Heart left ventricle (tissue), 16 donors: Measurements from ENCODE around the gene SMG1. TPM values are rescaled to one million over a fixed set of nuclear protein-coding genes. Genes with fewer than 3 reads are reported as not detected.

Experiments
- ATAC-seq, 4 donors: fragments of 200-7000 bp; cut with Tn5 transposase; one replicate each; pipeline ENCODE4 v1.9.1; 2020 to 2022; ENCODE audit warnings: moderate library complexity in 4 of 4, mild to moderate bottlenecking in 3 of 4, moderate number of reproducible peaks in 1 of 4
- DNase-seq, 5 donors: peaks; one replicate each; pipeline ENCODE4 v3.0.0-alpha.2; 2020
- H3K27ac ChIP-seq, 12 donors: fragments of 200-600 bp; sonication (generic) in 4 of 12; one replicate each; pipeline versions ENCODE4 v1.5.0 to v1.8.0; 2016 to 2022; ENCODE audit warnings: mild to moderate bottlenecking in 2 of 12
- H3K27me3 ChIP-seq, 9 donors: fragments of 200-600 bp; sonication (generic) in 2 of 9; one replicate each; pipeline versions ENCODE4 v1.5.1 to v1.8.0; 2016 to 2022; ENCODE audit warnings: mild to moderate bottlenecking in 3 of 9
- H3K36me3 ChIP-seq, 9 donors: fragments of 200-600 bp; sonication (generic) in 2 of 9; one replicate each; pipeline versions ENCODE4 v1.5.0 to v1.8.0; 2018 to 2022; ENCODE audit warnings: mild to moderate bottlenecking in 2 of 9
- H3K4me1 ChIP-seq, 12 donors: fragments of 200-600 bp; sonication (generic) in 4 of 12; one replicate each; pipeline versions ENCODE4 v1.5.0 to v1.8.0; 2016 to 2022; ENCODE audit warnings: mild to moderate bottlenecking in 3 of 12
- H3K4me3 ChIP-seq, 12 donors: fragments of 200-600 bp; sonication (generic) in 4 of 12; one replicate each; pipeline versions ENCODE4 v1.5.0 to v1.8.0; 2017 to 2022; ENCODE audit warnings: mild to moderate bottlenecking in 9 of 12, moderate library complexity in 4 of 12
- H3K9me3 ChIP-seq, 12 donors: fragments of 200-600 bp; sonication (generic) in 4 of 12; one replicate each; pipeline versions ENCODE4 v1.5.0 to v1.8.0; 2016 to 2022; ENCODE audit warnings: mild to moderate bottlenecking in 1 of 12
- POLR2A ChIP-seq, 2 donors: fragments of 450-650 bp; IDR thresholded peaks; one replicate each; pipeline ENCODE4 v1.6.1; 2017; ENCODE audit warnings: antibody characterized with exemption in 2 of 2, mild to moderate bottlenecking in 2 of 2, moderate library complexity in 2 of 2
- WGBS, 4 donors: extraction: QIAGEN DNeasy Blood & Tissue Kit in 2 of 4; methylation state at CpG; one replicate each; pipeline versions ENCODE4 v1.1.5 to v1.1.7; 2013 to 2018; 5-methylcytosine and 5-hydroxymethylcytosine counted together
- intact Hi-C, 10 donors: fragments of 100-400 bp; cut with DNase I; formaldehyde crosslinking; loops; one replicate each; pipeline versions ENCODE4 v1.11.1 to v1.14.2; 2022
- polyA plus RNA-seq, 2 donors: library from polyadenylated mRNA; stranded (reverse); fragments of 200-250 nt; gene quantifications; one replicate each; pipeline ENCODE4 v1.2.3, GENCODE V29; 2013
- total RNA-seq, 9 donors: library from RNA; depleted of rRNA in 2 of 9; stranded (reverse); fragments of >200 nt in 2 of 9; fragmentation: NEBNext Ultra II Directional in 3 of 9; extraction: Animal tissue kit (Norgen Biotek cat#: 25700) in 3 of 9; gene quantifications; one replicate each; pipeline versions ENCODE4 v1.1.0 to v1.2.4, GENCODE V29; 2016 to 2023
- TF ChIP-seq, protein P1 (sequence below), 12 donors: fragments of 200-600 bp; sonication (generic) in 4 of 12; IDR thresholded peaks; one replicate each; pipeline versions ENCODE4 v1.5.0 to v1.8.0; 2018 to 2022; ENCODE audit warnings: antibody characterized with exemption in 12 of 12, mild to moderate bottlenecking in 5 of 12
- donor health status: ischemic (EF 13 %, LVEDD 7.1; RV severe dilation, severe dysfunction).
- donor health status: healthy with polysubstance abuse.
- donor health status: DM: no; HTN: yes; CAD: no.
- donor health status: DM: no; HTN: no; CAD: no.
- donor health status: ischemic (EF 25% LVEDD 6.9; RV normal size, moderate dysfunction).
- donor health status: ischemic (EF 25% LVEDD 5.7; RV mildly dilated, moderate dysfunction).
- donor health status: healthy.
- donor health status: DM: yes; HTN: yes; CAD: no.
- donor health status: ischemic (EF 35%, LVEDD 5.7; RV mildly dilated, moderate dysfunction).
- donor health status: nonischemic (EF 11% LVEDD 7.7; RV severe dilation, severe dysfunction).
- donor health status: DM: yes; HTN: yes; CAD: no.
- donor health status: PGD.
- donor health status: ischemic (EF 29% LVEDD 5.4; RV normal size, mild dysfunction).
- donor health status: nonischemic (EF 23%, LVEDD 6.1; RV moderate dilation, normal function).

SMG1 gene
- total and polyA plus RNA-seq, 11 donors: 15.9 to 78.0 (median 46.8) TPM

GRCh38 chr16:18829251-18829650 lies 97.0 kb downstream of the SMG1 start:
- TF ChIP-seq, protein P1, sequence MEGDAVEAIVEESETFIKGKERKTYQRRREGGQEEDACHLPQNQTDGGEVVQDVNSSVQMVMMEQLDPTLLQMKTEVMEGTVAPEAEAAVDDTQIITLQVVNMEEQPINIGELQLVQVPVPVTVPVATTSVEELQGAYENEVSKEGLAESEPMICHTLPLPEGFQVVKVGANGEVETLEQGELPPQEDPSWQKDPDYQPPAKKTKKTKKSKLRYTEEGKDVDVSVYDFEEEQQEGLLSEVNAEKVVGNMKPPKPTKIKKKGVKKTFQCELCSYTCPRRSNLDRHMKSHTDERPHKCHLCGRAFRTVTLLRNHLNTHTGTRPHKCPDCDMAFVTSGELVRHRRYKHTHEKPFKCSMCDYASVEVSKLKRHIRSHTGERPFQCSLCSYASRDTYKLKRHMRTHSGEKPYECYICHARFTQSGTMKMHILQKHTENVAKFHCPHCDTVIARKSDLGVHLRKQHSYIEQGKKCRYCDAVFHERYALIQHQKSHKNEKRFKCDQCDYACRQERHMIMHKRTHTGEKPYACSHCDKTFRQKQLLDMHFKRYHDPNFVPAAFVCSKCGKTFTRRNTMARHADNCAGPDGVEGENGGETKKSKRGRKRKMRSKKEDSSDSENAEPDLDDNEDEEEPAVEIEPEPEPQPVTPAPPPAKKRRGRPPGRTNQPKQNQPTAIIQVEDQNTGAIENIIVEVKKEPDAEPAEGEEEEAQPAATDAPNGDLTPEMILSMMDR (IDR thresholded peaks at IDR 0.05): no peak
- no peak for TF ChIP-seq POLR2A (IDR thresholded peaks at IDR 0.05)
- intact Hi-C loops: no loop called here
- peaks cover 0 to 76% (median 72%) of the 10 kb centered on the region in 9 donors for H3K36me3 ChIP-seq
- H3K4me3 ChIP-seq: no peak overlapping the region
- no peak overlapping the region for H3K27ac ChIP-seq
- WGBS, 4 donors: 92 to 99% (median 94%) methylated on average over 6 of the region's 6 CpGs
- DNase-seq: no peak
- H3K27me3 ChIP-seq: no peaks in the 10 kb centered on the region
- no peaks in the 10 kb centered on the region for H3K4me1 ChIP-seq
- ATAC-seq: no peak
- H3K9me3 ChIP-seq: no peaks in the 10 kb centered on the region

DNA sequence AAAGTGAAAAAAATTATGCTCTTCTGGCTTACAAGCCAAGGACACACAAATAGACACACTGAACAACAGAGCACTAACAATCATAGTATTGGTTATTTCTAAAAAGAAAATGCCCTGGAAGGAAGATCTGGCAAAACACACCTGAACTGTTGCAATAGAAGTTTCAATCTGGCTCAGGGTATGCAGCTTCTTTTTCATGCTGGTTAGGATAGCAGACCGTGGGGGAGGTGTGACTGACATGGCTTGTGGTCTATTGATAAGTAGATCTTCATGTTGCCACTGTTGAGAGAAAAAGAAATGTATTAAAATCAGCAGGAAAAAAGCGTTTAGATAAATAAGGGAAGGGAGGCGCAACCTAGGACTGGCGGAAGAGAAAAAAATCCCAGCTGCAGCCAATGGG lies 98.3 kb downstream of the SMG1 start:
- no peak for ATAC-seq
- intact Hi-C loops: no loop called here

GRCh38 chr16:18816286-18816685 lies 109.9 kb downstream of the SMG1 start:
- WGBS, 4 donors: 75 to 79% (median 76%) methylated on average over 3 of the region's 3 CpGs

More for the DNA sequence above, 98.3 kb downstream of the SMG1 start:
- Histone ChIP-seq H3K4me3 (no peak overlapping the region), H3K36me3 (peaks cover 0 to 62% (median 58%) of the 10 kb centered on the region in 9 donors), H3K27ac (no peak overlapping the region), H3K4me1 (no peaks in the 10 kb centered on the region), H3K27me3 (no peaks in the 10 kb centered on the region), H3K9me3 (no peaks in the 10 kb centered on the region)
- no peak for TF ChIP-seq POLR2A (IDR thresholded peaks at IDR 0.05)
- TF ChIP-seq, protein P1 (IDR thresholded peaks at IDR 0.05): no peak
- 82 to 87% (median 84%) methylated on average over 4 of the region's 4 CpGs for WGBS, 4 donors
- no peak for DNase-seq

DNA sequence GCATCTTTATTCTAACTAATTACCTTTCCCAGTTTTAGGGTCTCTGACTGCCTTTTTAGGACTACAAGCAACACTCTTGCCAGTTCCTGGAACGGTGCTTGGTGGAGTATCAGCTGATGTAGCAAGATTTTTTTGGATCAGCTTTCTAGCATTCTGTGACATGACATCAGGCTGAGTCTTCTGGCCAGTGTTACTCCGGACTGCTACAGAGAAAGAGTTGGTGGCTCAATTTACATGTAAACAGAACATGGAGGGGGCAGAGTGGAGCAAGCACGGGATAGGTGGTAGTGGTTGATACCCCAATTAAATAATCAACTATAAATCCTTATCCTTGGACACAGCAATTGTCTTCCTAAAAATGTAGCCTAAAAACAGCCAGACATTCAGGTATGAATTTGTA lies 114.3 kb downstream of the SMG1 start:
- Histone ChIP-seq H3K9me3 (no peaks in the 10 kb centered on the region), H3K4me3 (no peak overlapping the region), H3K4me1 (no peaks in the 10 kb centered on the region), H3K36me3 (peaks cover 3 to 95% (median 94%) of the 10 kb centered on the region in 9 donors), H3K27ac (no peak overlapping the region), H3K27me3 (no peaks in the 10 kb centered on the region)
- DNase-seq (no peak), ATAC-seq (no peak)
- TF ChIP-seq, protein P1 (IDR thresholded peaks at IDR 0.05): no peak
- no peak for TF ChIP-seq POLR2A (IDR thresholded peaks at IDR 0.05)
- 87 to 95% (median 90%) methylated on average over 3 of the region's 3 CpGs for WGBS, 4 donors
- intact Hi-C loops: loop anchor here in 1 of 10 donors (10.0 kb wide), 1 partner anchor 153 kb away; no protein-coding TSS in a partner anchor

More at GRCh38 chr16:18816286-18816685, 109.9 kb downstream of the SMG1 start:
- peaks cover 6 to 92% (median 83%) of the 10 kb centered on the region in 9 donors for H3K36me3 ChIP-seq
- H3K4me1 ChIP-seq: peaks cover 0 to 4% (median 0%) of the 10 kb centered on the region in 12 donors
- DNase-seq (no peak), ATAC-seq (no peak)
- TF ChIP-seq, protein P1 (IDR thresholded peaks at IDR 0.05): no peak
- no peak for TF ChIP-seq POLR2A (IDR thresholded peaks at IDR 0.05)
- H3K27me3 ChIP-seq: no peaks in the 10 kb centered on the region
- no peak overlapping the region for H3K27ac ChIP-seq
- intact Hi-C loops: loop anchor here in 1 of 10 donors (5.0 to 10.0 kb wide), 2 partner anchors 36 to 149 kb away; no protein-coding TSS in a partner anchor
- H3K9me3 ChIP-seq: no peaks in the 10 kb centered on the region
- no peak overlapping the region for H3K4me3 ChIP-seq
